OCI-LY7 (cell line): ENCODE results near the gene CCK.

Experiments
- CTCF ChIP-seq: fragments of 200-600 bp; sonication (generic); conservative IDR thresholded peaks from 2 replicates; pipeline ENCODE4 v1.5.1; 2014; ENCODE audit warnings: mild to moderate bottlenecking, antibody characterized with exemption, low read length, moderate library complexity, mixed read lengths
- EZH2phosphoT487 ChIP-seq: fragments of 200-600 bp; sonication (generic); IDR thresholded peaks from 2 replicates; pipeline ENCODE4 v1.6.1; 2018; ENCODE audit warnings: low read depth, borderline replicate concordance, mild to moderate bottlenecking, mixed run types, antibody characterized with exemption, low read length, moderate library complexity, mixed read lengths

GRCh38 chr3:42254566-42254965 lies 11.4 kb downstream of the CCK start:
- TF ChIP-seq CTCF: no peak
- TF ChIP-seq EZH2phosphoT487: no peak
